ENCODE results near the gene DOCK3.
"Not testable (repeated sequence)": the region's sequence is repeated elsewhere in the genome, so short reads cannot be mapped to it uniquely, and the experiment has no call there.

The DOCK3 gene

GRCh38 chr3:50804376-50804775 is 129.6 kb downstream of the DOCK3 start:
- DNase-seq (ENCODE audit: low read depth): not testable (repeated sequence)

- no peak for DNase-seq (ENCODE audit: low read depth)
These were observed 130.6 kb downstream of the DOCK3 start for GRCh38 chr3:50805321-50805720.

GRCh38 chr3:50806031-50806430 is 131.3 kb downstream of the DOCK3 start:
- no peak for DNase-seq (ENCODE audit: low read depth)

GRCh38 chr3:50806806-50807205 is 132.1 kb downstream of the DOCK3 start:
- DNase-seq (ENCODE audit: low read depth): no peak

GRCh38 chr3:50807266-50807665 is 132.5 kb downstream of the DOCK3 start:
- no peak for DNase-seq (ENCODE audit: low read depth)

- DNase-seq (ENCODE audit: low read depth): no peak
These were observed 137.2 kb downstream of the DOCK3 start for GRCh38 chr3:50811893-50812292.

GRCh38 chr3:50815844-50816243 is 141.1 kb downstream of the DOCK3 start:
- no peak for DNase-seq (ENCODE audit: low read depth)

GRCh38 chr3:50816894-50817293 is 142.2 kb downstream of the DOCK3 start:
- no peak for DNase-seq (ENCODE audit: low read depth)

- no peak for DNase-seq (ENCODE audit: low read depth)
These were observed 143.2 kb downstream of the DOCK3 start for GRCh38 chr3:50817756-50818529.

- DNase-seq (ENCODE audit: low read depth): no peak
These were observed 145.2 kb downstream of the DOCK3 start for GRCh38 chr3:50819882-50820281.

- DNase-seq (ENCODE audit: low read depth): no peak
These were observed 151.1 kb downstream of the DOCK3 start for GRCh38 chr3:50825841-50826240.

GRCh38 chr3:50830451-50830850 is 155.7 kb downstream of the DOCK3 start:
- DNase-seq (ENCODE audit: low read depth): no peak

GRCh38 chr3:50831009-50831408 is 156.3 kb downstream of the DOCK3 start:
- not testable (repeated sequence) for DNase-seq (ENCODE audit: low read depth)

GRCh38 chr3:50840983-50841489 is 166.3 kb downstream of the DOCK3 start:
- DNase-seq (ENCODE audit: low read depth): no peak

GRCh38 chr3:50848308-50848707 is 173.6 kb downstream of the DOCK3 start:
- no peak for DNase-seq (ENCODE audit: low read depth)

GRCh38 chr3:50850639-50851511 is 176.1 kb downstream of the DOCK3 start:
- DNase-seq (ENCODE audit: low read depth): no peak

- DNase-seq (ENCODE audit: low read depth): no peak
These were observed 179.2 kb downstream of the DOCK3 start for GRCh38 chr3:50853936-50854335.

GRCh38 chr3:50862221-50862620 is 187.5 kb downstream of the DOCK3 start:
- no peak for DNase-seq (ENCODE audit: low read depth)

GRCh38 chr3:50873376-50874157 is 198.8 kb downstream of the DOCK3 start:
- DNase-seq (ENCODE audit: low read depth): no peak

GRCh38 chr3:50874876-50875275 is 200.1 kb downstream of the DOCK3 start:
- DNase-seq (ENCODE audit: low read depth): not testable (repeated sequence)

- no peak for DNase-seq (ENCODE audit: low read depth)
These were observed 202.2 kb downstream of the DOCK3 start for GRCh38 chr3:50876947-50877346.

- DNase-seq (ENCODE audit: low read depth): not testable (repeated sequence)
These were observed 208.0 kb downstream of the DOCK3 start for GRCh38 chr3:50882733-50883132.

Data from GM04504 (cell line).